A673 (cell line): ENCODE results near the gene ANKRD35.

Experiments
- EZH2 ChIP-seq: fragments of 200-600 bp; sonication (generic); IDR thresholded peaks from 2 replicates; pipeline ENCODE4 v1.6.1; 2017; ENCODE audit warnings: borderline replicate concordance, low read depth, mild to moderate bottlenecking, mixed read lengths, antibody characterized with exemption, low read length; ENCODE audit not compliant: poor library complexity, severe bottlenecking
- TF ChIP-seq, protein P1 (sequence below): fragments of 300-800, 200-600 bp; sonication (generic); conservative IDR thresholded peaks from 2 replicates; pipeline ENCODE4 v1.5.1; 2017; ENCODE audit warnings: low read depth, mild to moderate bottlenecking, antibody characterized with exemption, low read length, moderate library complexity, mixed read lengths

DNA sequence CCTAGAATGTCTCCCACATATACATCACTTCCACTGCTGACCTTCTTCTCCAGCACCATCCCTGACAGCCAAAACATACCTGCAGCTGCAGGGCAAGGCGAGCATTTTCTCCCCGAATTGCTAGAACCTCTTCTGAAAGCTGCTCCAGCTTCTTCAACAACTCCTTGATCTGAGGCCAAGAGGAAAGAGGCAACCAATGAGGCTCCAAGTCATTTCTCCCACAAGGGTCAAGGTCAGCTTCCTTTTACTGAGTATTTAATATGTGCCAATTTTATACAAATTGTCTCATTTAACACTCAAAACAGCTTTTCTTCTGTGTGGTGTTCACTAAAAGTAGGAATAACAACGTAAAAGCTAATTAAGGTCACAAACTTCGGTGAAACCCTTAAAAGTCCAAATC is 17.4 kb downstream of the ANKRD35 start:
- TF ChIP-seq, protein P1, sequence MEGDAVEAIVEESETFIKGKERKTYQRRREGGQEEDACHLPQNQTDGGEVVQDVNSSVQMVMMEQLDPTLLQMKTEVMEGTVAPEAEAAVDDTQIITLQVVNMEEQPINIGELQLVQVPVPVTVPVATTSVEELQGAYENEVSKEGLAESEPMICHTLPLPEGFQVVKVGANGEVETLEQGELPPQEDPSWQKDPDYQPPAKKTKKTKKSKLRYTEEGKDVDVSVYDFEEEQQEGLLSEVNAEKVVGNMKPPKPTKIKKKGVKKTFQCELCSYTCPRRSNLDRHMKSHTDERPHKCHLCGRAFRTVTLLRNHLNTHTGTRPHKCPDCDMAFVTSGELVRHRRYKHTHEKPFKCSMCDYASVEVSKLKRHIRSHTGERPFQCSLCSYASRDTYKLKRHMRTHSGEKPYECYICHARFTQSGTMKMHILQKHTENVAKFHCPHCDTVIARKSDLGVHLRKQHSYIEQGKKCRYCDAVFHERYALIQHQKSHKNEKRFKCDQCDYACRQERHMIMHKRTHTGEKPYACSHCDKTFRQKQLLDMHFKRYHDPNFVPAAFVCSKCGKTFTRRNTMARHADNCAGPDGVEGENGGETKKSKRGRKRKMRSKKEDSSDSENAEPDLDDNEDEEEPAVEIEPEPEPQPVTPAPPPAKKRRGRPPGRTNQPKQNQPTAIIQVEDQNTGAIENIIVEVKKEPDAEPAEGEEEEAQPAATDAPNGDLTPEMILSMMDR, result no peak
- TF ChIP-seq EZH2, result no peak
